GM12878 (cell line): ENCODE measurements around the gene TIAM1. TPM values are rescaled to one million over a fixed set of nuclear protein-coding genes. Genes with fewer than 3 reads are reported as not detected.

Source experiments
- ATAC-seq: fragments of 200-7000 bp; cut with Tn5 transposase; 3 replicates; pipeline ENCODE4 v1.9.1; 2020; ENCODE audit warnings: mild to moderate bottlenecking, moderate library complexity
- BruUV-seq: library from RNA; stranded (reverse); fragments of 400-500 nt; replicated peaks from 2 replicates; lab custom pipeline; 2021; lab: Mats Ljungman, UMichigan
- CTCF ChIA-PET: fragments of 300-600 bp; sonication (Branson Sonifier 250); formaldehyde crosslinking; extraction: SDS; loops from one replicate; lab custom pipeline; 2021; ENCODE audit warnings: inconsistent platforms; lab: Yijun Ruan, JAX
- POLR2A ChIA-PET: fragments of 350-600 bp; formaldehyde crosslinking; extraction: SDS; loops from one replicate; lab custom pipeline; 2021; ENCODE audit warnings: inconsistent platforms; lab: Charles Lee
- RAD21 ChIA-PET: fragments of 300-600 bp; sonication (Branson Sonifier 250); formaldehyde crosslinking; loops from one replicate; lab custom pipeline; 2023; ENCODE audit warnings: antibody characterized with exemption; ENCODE audit not compliant: unreplicated experiment; lab: Charles Lee
- SMC1A ChIA-PET: fragments of 300-600 bp; sonication (Branson Sonifier 250); formaldehyde crosslinking; loops from one replicate; lab custom pipeline; 2023; ENCODE audit not compliant: unreplicated experiment, uncharacterized antibody; lab: Charles Lee
- DNase-seq: peaks from one replicate; pipeline ENCODE4 v3.0.0-alpha.2; 2011; ENCODE audit warnings: low read depth, low spot score
- FAIRE-seq: peaks from 3 replicates; lab custom pipeline; 2011; peaks lifted over from hg19 to GRCh38; lab: Jason Lieb, UNC
- H2AFZ ChIP-seq: 2 replicates; pipeline ENCODE4 v1.6.0; 2011; ENCODE audit warnings: low read depth, low read length, control low read depth; ENCODE audit not compliant: control insufficient read depth
- H3K27ac ChIP-seq: 2 replicates; pipeline ENCODE4 v1.5.1; 2011; ENCODE audit warnings: control low read depth; ENCODE audit not compliant: control insufficient read depth, insufficient read depth
- H3K27me3 ChIP-seq, 2 experiments: replicated peaks in 1 of 2; 2 replicates each; pipeline versions ENCODE4 v1.6.0 to v1.6.1; 2011; ENCODE audit warnings: low read length in 1 of 2; ENCODE audit not compliant: control insufficient read depth in 2 of 2, insufficient read depth in 2 of 2
- H3K36me3 ChIP-seq, 2 experiments: 2 replicates each; pipeline ENCODE4 v1.5.1; 2011; ENCODE audit warnings: low read length in 1 of 2; ENCODE audit not compliant: control insufficient read depth in 2 of 2, insufficient read depth in 2 of 2
- H3K4me1 ChIP-seq: 2 replicates; pipeline ENCODE4 v1.6.1; 2011; ENCODE audit warnings: mild to moderate bottlenecking, low read length, moderate library complexity, mixed read lengths; ENCODE audit not compliant: control insufficient read depth, insufficient read depth
- H3K4me2 ChIP-seq: 2 replicates; pipeline ENCODE4 v1.6.0; 2011; ENCODE audit warnings: control low read depth; ENCODE audit not compliant: control insufficient read depth, insufficient read depth
- H3K4me3 ChIP-seq: fragments of 200-600 bp; sonication (generic); 2 replicates; pipeline ENCODE4 v1.5.1; 2016
- H3K79me2 ChIP-seq: 2 replicates; pipeline ENCODE4 v1.6.0; 2011; ENCODE audit warnings: low read length; ENCODE audit not compliant: control insufficient read depth, insufficient read depth
- H3K9ac ChIP-seq: 2 replicates; pipeline ENCODE4 v1.8.0; 2011; ENCODE audit warnings: low read length, control low read depth, mixed read lengths; ENCODE audit not compliant: control insufficient read depth, insufficient read depth
- H3K9me3 ChIP-seq: replicated peaks from 3 replicates; pipeline ENCODE4 v1.5.1; 2011; ENCODE audit warnings: mild to moderate bottlenecking, low read length; ENCODE audit not compliant: control insufficient read depth, insufficient read depth
- H4K20me1 ChIP-seq: 2 replicates; pipeline ENCODE4 v1.6.0; 2011; ENCODE audit not compliant: control insufficient read depth, insufficient read depth
- BCL3 ChIP-seq: IDR thresholded peaks from 2 replicates; pipeline ENCODE4 v1.6.1; 2011; ENCODE audit warnings: borderline replicate concordance, low read depth, mild to moderate bottlenecking, moderate library complexity, low read length; ENCODE audit not compliant: insufficient read depth, poor library complexity, severe bottlenecking
- CHD2 ChIP-seq: IDR thresholded peaks from 2 replicates; pipeline ENCODE4 v1.6.1; 2011; ENCODE audit warnings: low read depth, low read length, improper control_type of control experiment, borderline replicate concordance
- KLF5 ChIP-seq: fragments of 450-650 bp; IDR thresholded peaks from 2 replicates; pipeline ENCODE4 v1.6.1; 2014; ENCODE audit warnings: mild to moderate bottlenecking; ENCODE audit not compliant: partially characterized antibody
- SMC3 ChIP-seq: IDR thresholded peaks from 2 replicates; pipeline ENCODE4 v1.6.1; 2011; ENCODE audit warnings: low read length, improper control_type of control experiment, borderline replicate concordance
- SREBF1 ChIP-seq: IDR thresholded peaks from 2 replicates; pipeline ENCODE4 v1.6.1; 2012; ENCODE audit warnings: mild to moderate bottlenecking, low read length
- SUPT20H ChIP-seq: IDR thresholded peaks from 2 replicates; pipeline ENCODE4 v1.6.1; 2011; ENCODE audit warnings: low read depth, mild to moderate bottlenecking, low read length, moderate library complexity, borderline replicate concordance; ENCODE audit not compliant: control insufficient read depth
- ZNF217 ChIP-seq: fragments of 450-650 bp; IDR thresholded peaks from 2 replicates; pipeline ENCODE4 v1.6.1; 2017; ENCODE audit warnings: antibody characterized with exemption, mild to moderate bottlenecking
- WGBS: methylation state at CpG from one replicate; pipeline ENCODE4 v1.1.6; 2016; ENCODE audit warnings: low lambda C conversion rate; ENCODE audit not compliant: insufficient replicate concordance, insufficient coverage; ENCODE audit errors: missing lambda C conversion rate; 5-methylcytosine and 5-hydroxymethylcytosine counted together
- in situ Hi-C: fragments of 300-500 bp; cut with MboI; formaldehyde crosslinking; loops from 9 replicates; pipeline ENCODE4 v1.14.3; 2018; ENCODE audit warnings: mixed read lengths
- intact Hi-C: fragments of 100-400 bp; cut with micrococcal nuclease; formaldehyde crosslinking; loops from one replicate; pipeline ENCODE4 v1.14.2; 2022; ENCODE audit not compliant: unreplicated experiment
- polyA plus RNA-seq, 11 experiments: library from polyadenylated mRNA; depleted of rRNA in 4 of 11; unstranded in 6 of 11; stranded (reverse) in 5 of 11; fragments of >200 nt; fragmentation: Nextera tagmentation in 4 of 11; fragmentation: Illumina TruSeq in 1 of 11; extraction: Ambion mirVana in 4 of 11; extraction: Trizol in 1 of 11; gene quantifications; 1 replicate in 1 of 11; 2 replicates in 10 of 11; pipeline versions ENCODE4 v1.2.1 to v1.2.3, GENCODE V29; 2011 to 2016; ENCODE audit warnings: inconsistent platforms in 2 of 11, missing spikeins in 2 of 11, low read depth in 1 of 11
- total RNA-seq, 4 experiments: library from RNA; depleted of rRNA in 3 of 4; stranded (reverse); fragments of >200 nt in 3 of 4; fragmentation: Illumina TruSeq in 1 of 4; extraction: Trizol in 1 of 4; gene quantifications; 2 replicates each; pipeline versions ENCODE4 v1.2.1 to v1.2.3, GENCODE V29; 2013 to 2021
- TF ChIP-seq, protein P1 (sequence below): fragments of 450-650 bp; IDR thresholded peaks from 2 replicates; pipeline ENCODE4 v1.6.1; 2016; ENCODE audit warnings: mild to moderate bottlenecking
- TF ChIP-seq, protein P2 (sequence below): IDR thresholded peaks from 2 replicates; pipeline ENCODE4 v1.6.1; 2012; ENCODE audit warnings: low read length, inconsistent platforms
- TF ChIP-seq, protein P3 (sequence below): fragments of 450-650 bp; IDR thresholded peaks from 2 replicates; pipeline ENCODE4 v1.6.1; 2017; ENCODE audit warnings: low read depth, mild to moderate bottlenecking, moderate library complexity
- TF ChIP-seq, protein P4 (sequence below), 3 experiments: IDR thresholded peaks in 2 of 3; conservative IDR thresholded peaks in 1 of 3; 2 replicates each; pipeline ENCODE4 v1.5.1; 2011; ENCODE audit warnings: low read depth in 3 of 3, low read length in 3 of 3, mild to moderate bottlenecking in 3 of 3, control low read depth in 2 of 3, moderate library complexity in 2 of 3, inconsistent platforms in 1 of 3, mixed read lengths in 1 of 3; ENCODE audit not compliant: control insufficient read depth in 2 of 3, insufficient read depth in 1 of 3; ENCODE audit errors: extremely low read depth in 1 of 3

TIAM1 gene
- total and polyA plus RNA-seq, 10 of the 15 experiments (the other 5 are each of a cell fraction or from before 2014, with no cell fraction given): 0.31 to 35.9 (median 0.78) TPM

DNA sequence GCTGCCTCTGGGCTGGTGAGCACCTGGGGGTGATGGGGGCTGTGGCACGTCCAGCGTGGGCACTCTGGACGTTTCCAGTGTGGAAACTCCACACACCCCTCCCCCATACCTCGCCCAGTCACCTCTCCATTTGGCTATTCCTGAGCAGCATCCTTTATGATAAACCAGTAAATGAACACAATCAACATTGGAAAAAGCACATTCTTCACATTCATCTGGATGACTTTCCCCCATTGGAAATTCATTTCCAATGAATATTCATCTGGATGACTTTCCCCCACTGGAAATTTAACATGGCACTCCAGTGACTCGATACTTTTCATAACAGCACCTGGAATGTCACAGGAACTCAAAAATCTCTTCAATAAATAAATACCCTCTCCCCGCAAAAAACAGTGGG lies 201.0 kb downstream of the TIAM1 start (continued):
- TF ChIP-seq BCL3 (no peak), SUPT20H (no peak), CHD2 (no peak), KLF5 (no peak), SREBF1 (no peak)
- TF ChIP-seq, protein P1, sequence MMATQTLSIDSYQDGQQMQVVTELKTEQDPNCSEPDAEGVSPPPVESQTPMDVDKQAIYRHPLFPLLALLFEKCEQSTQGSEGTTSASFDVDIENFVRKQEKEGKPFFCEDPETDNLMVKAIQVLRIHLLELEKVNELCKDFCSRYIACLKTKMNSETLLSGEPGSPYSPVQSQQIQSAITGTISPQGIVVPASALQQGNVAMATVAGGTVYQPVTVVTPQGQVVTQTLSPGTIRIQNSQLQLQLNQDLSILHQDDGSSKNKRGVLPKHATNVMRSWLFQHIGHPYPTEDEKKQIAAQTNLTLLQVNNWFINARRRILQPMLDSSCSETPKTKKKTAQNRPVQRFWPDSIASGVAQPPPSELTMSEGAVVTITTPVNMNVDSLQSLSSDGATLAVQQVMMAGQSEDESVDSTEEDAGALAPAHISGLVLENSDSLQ: no peak

- Histone ChIP-seq H3K4me1 (no peaks in the 10 kb centered on the region; the same call in 1 of the 2 replicates), H3K4me2 (no peak overlapping the region), H4K20me1 (no peaks in the 10 kb centered on the region), H3K4me3 (no peak overlapping the region), H3K36me3 (peaks cover 0 to 1% of the 10 kb centered on the region in 2 experiments; a peak in 1 of 4 replicates), H3K27ac (no peak overlapping the region), H3K9me3 (no peaks in the 10 kb centered on the region), H3K79me2 (no peaks in the 10 kb centered on the region), H2AFZ (no peak overlapping the region), H3K9ac (no peak overlapping the region), H3K27me3 (no peaks in the 10 kb centered on the region)
- POLR2A ChIA-PET: interaction anchor here (0.7 kb wide), 1 partner anchor 158 kb away, joined by 5 read pairs; no protein-coding TSS in a partner anchor
- RAD21 ChIA-PET: interaction anchor here (1.0 kb wide), 1 partner anchor 43 kb away, joined by 3 read pairs; no protein-coding TSS in a partner anchor
- in situ Hi-C loops: no loop called here
- SMC1A ChIA-PET: interaction anchor here (0.9 to 1.3 kb wide), 2 partner anchors 32 to 43 kb away, joined by 3 to 4 read pairs; no protein-coding TSS in a partner anchor
- TF ChIP-seq, protein P2, sequence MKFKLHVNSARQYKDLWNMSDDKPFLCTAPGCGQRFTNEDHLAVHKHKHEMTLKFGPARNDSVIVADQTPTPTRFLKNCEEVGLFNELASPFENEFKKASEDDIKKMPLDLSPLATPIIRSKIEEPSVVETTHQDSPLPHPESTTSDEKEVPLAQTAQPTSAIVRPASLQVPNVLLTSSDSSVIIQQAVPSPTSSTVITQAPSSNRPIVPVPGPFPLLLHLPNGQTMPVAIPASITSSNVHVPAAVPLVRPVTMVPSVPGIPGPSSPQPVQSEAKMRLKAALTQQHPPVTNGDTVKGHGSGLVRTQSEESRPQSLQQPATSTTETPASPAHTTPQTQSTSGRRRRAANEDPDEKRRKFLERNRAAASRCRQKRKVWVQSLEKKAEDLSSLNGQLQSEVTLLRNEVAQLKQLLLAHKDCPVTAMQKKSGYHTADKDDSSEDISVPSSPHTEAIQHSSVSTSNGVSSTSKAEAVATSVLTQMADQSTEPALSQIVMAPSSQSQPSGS: no peak
- TF ChIP-seq, protein P3, sequence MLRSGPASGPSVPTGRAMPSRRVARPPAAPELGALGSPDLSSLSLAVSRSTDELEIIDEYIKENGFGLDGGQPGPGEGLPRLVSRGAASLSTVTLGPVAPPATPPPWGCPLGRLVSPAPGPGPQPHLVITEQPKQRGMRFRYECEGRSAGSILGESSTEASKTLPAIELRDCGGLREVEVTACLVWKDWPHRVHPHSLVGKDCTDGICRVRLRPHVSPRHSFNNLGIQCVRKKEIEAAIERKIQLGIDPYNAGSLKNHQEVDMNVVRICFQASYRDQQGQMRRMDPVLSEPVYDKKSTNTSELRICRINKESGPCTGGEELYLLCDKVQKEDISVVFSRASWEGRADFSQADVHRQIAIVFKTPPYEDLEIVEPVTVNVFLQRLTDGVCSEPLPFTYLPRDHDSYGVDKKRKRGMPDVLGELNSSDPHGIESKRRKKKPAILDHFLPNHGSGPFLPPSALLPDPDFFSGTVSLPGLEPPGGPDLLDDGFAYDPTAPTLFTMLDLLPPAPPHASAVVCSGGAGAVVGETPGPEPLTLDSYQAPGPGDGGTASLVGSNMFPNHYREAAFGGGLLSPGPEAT: no peak
- TF ChIP-seq SMC3: peak; percentile 28; the same call in 1 of the 2 replicates
- TF ChIP-seq, protein P4, sequence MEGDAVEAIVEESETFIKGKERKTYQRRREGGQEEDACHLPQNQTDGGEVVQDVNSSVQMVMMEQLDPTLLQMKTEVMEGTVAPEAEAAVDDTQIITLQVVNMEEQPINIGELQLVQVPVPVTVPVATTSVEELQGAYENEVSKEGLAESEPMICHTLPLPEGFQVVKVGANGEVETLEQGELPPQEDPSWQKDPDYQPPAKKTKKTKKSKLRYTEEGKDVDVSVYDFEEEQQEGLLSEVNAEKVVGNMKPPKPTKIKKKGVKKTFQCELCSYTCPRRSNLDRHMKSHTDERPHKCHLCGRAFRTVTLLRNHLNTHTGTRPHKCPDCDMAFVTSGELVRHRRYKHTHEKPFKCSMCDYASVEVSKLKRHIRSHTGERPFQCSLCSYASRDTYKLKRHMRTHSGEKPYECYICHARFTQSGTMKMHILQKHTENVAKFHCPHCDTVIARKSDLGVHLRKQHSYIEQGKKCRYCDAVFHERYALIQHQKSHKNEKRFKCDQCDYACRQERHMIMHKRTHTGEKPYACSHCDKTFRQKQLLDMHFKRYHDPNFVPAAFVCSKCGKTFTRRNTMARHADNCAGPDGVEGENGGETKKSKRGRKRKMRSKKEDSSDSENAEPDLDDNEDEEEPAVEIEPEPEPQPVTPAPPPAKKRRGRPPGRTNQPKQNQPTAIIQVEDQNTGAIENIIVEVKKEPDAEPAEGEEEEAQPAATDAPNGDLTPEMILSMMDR (IDR thresholded peaks at IDR 0.05 in 2 of 3, conservative IDR thresholded peaks at IDR 0.05 in 1 of 3; ENCODE audit: control insufficient read depth in 2 of 3, extremely low read depth in 1 of 3, insufficient read depth in 1 of 3, low read depth in 3 of 3, low read length in 3 of 3): peak in 2 of 3 experiments; percentile 18 to 31; a peak in 3 of 6 replicates
- TF ChIP-seq ZNF217: no peak
- ATAC-seq (peak; percentile 72), FAIRE-seq (no peak), DNase-seq (no peak)
- no TSS peak for BruUV-seq
- 6% methylated on average over 6 of the region's 7 CpGs for WGBS
- CTCF ChIA-PET: interaction anchor here (0.7 to 1.1 kb wide), 4 partner anchors 10 to 43 kb away, joined by 3 to 5 read pairs (median 4); no protein-coding TSS in a partner anchor
- intact Hi-C loops: loop anchor here (2.0 kb wide), 1 partner anchor 44 kb away; no protein-coding TSS in a partner anchor
Observed at GRCh38 chr21:31142600-31142999, 201.5 kb downstream of the TIAM1 start.
